Measurements from ENCODE around the gene ZDHHC3. TPM values are rescaled to one million over a fixed set of nuclear protein-coding genes. Genes with fewer than 3 reads are reported as not detected.
A peak's percentile ranks its signal among the peaks of the same experiment; 100 is the strongest.

Gene ZDHHC3
- total RNA-seq, 8 experiments from 2014 or later: 23.3 to 56.6 (median 40.1) TPM

- no peaks in the 10 kb centered on the region for H3K4me1 ChIP-seq (replicated peaks in 1 of 2)
These were observed 32.1 kb upstream of the ZDHHC3 start for GRCh38 chr3:45008117-45008516.

GRCh38 chr3:45007091-45007490, 31.1 kb upstream of the ZDHHC3 start:
- Histone ChIP-seq H3K27ac (no peak overlapping the region), H3K4me3 (no peak overlapping the region), H3K4me1 (replicated peaks in 1 of 2) (no peaks in the 10 kb centered on the region)
- WGBS, 10 experiments: 57 to 100% (median 98%) methylated on average over 1 to 7 of the region's 8 CpGs; no CpG with 5 or more reads in 1 of the 10 experiments
- ATAC-seq (replicated peaks in 6 of 8): no peak
- in situ Hi-C loops (cut with MboI; ENCODE audit: low pct_unique_long_range_greater_than_20kb in 2 of 9, low sequenced_read_pairs in 9 of 9, unreplicated experiment in 9 of 9): no loop called here

More at GRCh38 chr3:45008117-45008516, 32.1 kb upstream of the ZDHHC3 start:
- WGBS, 10 experiments: 100% methylated on average over 1 of the region's 1 CpG; no CpG with 5 or more reads in 6 of the 10 experiments
- H3K27ac ChIP-seq: no peak overlapping the region
- H3K4me3 ChIP-seq: no peak overlapping the region
- in situ Hi-C loops (cut with MboI; ENCODE audit: low pct_unique_long_range_greater_than_20kb in 2 of 9, low sequenced_read_pairs in 9 of 9, unreplicated experiment in 9 of 9): no loop called here
- no peak for ATAC-seq (replicated peaks in 6 of 8)

- in situ Hi-C loops (cut with MboI; ENCODE audit: low pct_unique_long_range_greater_than_20kb in 2 of 9, low sequenced_read_pairs in 9 of 9, unreplicated experiment in 9 of 9): no loop called here
- H3K27ac ChIP-seq: no peak overlapping the region
- 43 to 100% (median 100%) methylated on average over 1 to 2 of the region's 2 CpGs; no CpG with 5 or more reads in 6 of the 10 experiments for WGBS, 10 experiments
- peak in 2 of 8 experiments; percentile 68 to 75 for ATAC-seq (replicated peaks in 6 of 8)
- no peak overlapping the region for H3K4me3 ChIP-seq
- H3K4me1 ChIP-seq (replicated peaks in 1 of 2): peaks cover 0 to 2% of the 10 kb centered on the region in 2 donors
These were observed 27.9 kb upstream of the ZDHHC3 start for GRCh38 chr3:45003859-45004258.

GRCh38 chr3:45003406-45003805, 27.4 kb upstream of the ZDHHC3 start:
- ATAC-seq (replicated peaks in 6 of 8): no peak
- Histone ChIP-seq H3K4me1 (replicated peaks in 1 of 2) (peaks cover 0 to 4% of the 10 kb centered on the region in 2 donors), H3K27ac (no peak overlapping the region), H3K4me3 (no peak overlapping the region)
- in situ Hi-C loops (cut with MboI; ENCODE audit: low pct_unique_long_range_greater_than_20kb in 2 of 9, low sequenced_read_pairs in 9 of 9, unreplicated experiment in 9 of 9): no loop called here

- Histone ChIP-seq H3K4me3 (no peak overlapping the region), H3K4me1 (replicated peaks in 1 of 2) (peaks cover 0 to 4% of the 10 kb centered on the region in 2 donors), H3K27ac (no peak overlapping the region)
- in situ Hi-C loops (cut with MboI; ENCODE audit: low pct_unique_long_range_greater_than_20kb in 2 of 9, low sequenced_read_pairs in 9 of 9, unreplicated experiment in 9 of 9): no loop called here
- ATAC-seq (replicated peaks in 6 of 8): no peak
- WGBS, 10 experiments: 80 to 100% (median 100%) methylated on average over 1 to 3 of the region's 3 CpGs; no CpG with 5 or more reads in 2 of the 10 experiments
These were observed 26.7 kb upstream of the ZDHHC3 start for GRCh38 chr3:45002720-45003119.

- in situ Hi-C loops (cut with MboI; ENCODE audit: low pct_unique_long_range_greater_than_20kb in 2 of 9, low sequenced_read_pairs in 9 of 9, unreplicated experiment in 9 of 9): no loop called here
- 41 to 100% (median 93%) methylated on average over 1 to 2 of the region's 2 CpGs; no CpG with 5 or more reads in 1 of the 10 experiments for WGBS, 10 experiments
- ATAC-seq (replicated peaks in 6 of 8): no peak
- Histone ChIP-seq H3K4me1 (replicated peaks in 1 of 2) (peaks cover 0 to 4% of the 10 kb centered on the region in 2 donors), H3K27ac (no peak overlapping the region), H3K4me3 (no peak overlapping the region)
These were observed 26.2 kb upstream of the ZDHHC3 start for GRCh38 chr3:45002139-45002660.

- Histone ChIP-seq H3K27ac (no peak overlapping the region), H3K4me1 (replicated peaks in 1 of 2) (peaks cover 0 to 4% of the 10 kb centered on the region in 2 donors), H3K4me3 (no peak overlapping the region)
- WGBS, 10 experiments: 93 to 100% (median 97%) methylated on average over 1 to 3 of the region's 3 CpGs; no CpG with 5 or more reads in 1 of the 10 experiments
- ATAC-seq (replicated peaks in 6 of 8): no peak
- in situ Hi-C loops (cut with MboI; ENCODE audit: low pct_unique_long_range_greater_than_20kb in 2 of 9, low sequenced_read_pairs in 9 of 9, unreplicated experiment in 9 of 9): no loop called here
These were observed 25.8 kb upstream of the ZDHHC3 start for GRCh38 chr3:45001738-45002137.

GRCh38 chr3:45000823-45001222, 24.8 kb upstream of the ZDHHC3 start:
- Histone ChIP-seq H3K27ac (no peak overlapping the region), H3K4me3 (no peak overlapping the region), H3K4me1 (replicated peaks in 1 of 2) (peaks cover 0 to 5% of the 10 kb centered on the region in 2 donors)
- in situ Hi-C loops (cut with MboI; ENCODE audit: low pct_unique_long_range_greater_than_20kb in 2 of 9, low sequenced_read_pairs in 9 of 9, unreplicated experiment in 9 of 9): no loop called here
- 96 to 100% (median 100%) methylated on average over 1 to 4 of the region's 4 CpGs; no CpG with 5 or more reads in 4 of the 10 experiments for WGBS, 10 experiments
- no peak for ATAC-seq (replicated peaks in 6 of 8)

GRCh38 chr3:44999782-45000181, 23.8 kb upstream of the ZDHHC3 start:
- no peak overlapping the region for H3K27ac ChIP-seq
- ATAC-seq (replicated peaks in 6 of 8): no peak
- no peak overlapping the region for H3K4me3 ChIP-seq
- H3K4me1 ChIP-seq (replicated peaks in 1 of 2): peaks cover 0 to 14% of the 10 kb centered on the region in 2 donors
- in situ Hi-C loops (cut with MboI; ENCODE audit: low pct_unique_long_range_greater_than_20kb in 2 of 9, low sequenced_read_pairs in 9 of 9, unreplicated experiment in 9 of 9): no loop called here
- WGBS, 10 experiments: 50 to 100% (median 100%) methylated on average over 1 to 2 of the region's 2 CpGs; no CpG with 5 or more reads in 3 of the 10 experiments

- in situ Hi-C loops (cut with MboI; ENCODE audit: low pct_unique_long_range_greater_than_20kb in 2 of 9, low sequenced_read_pairs in 9 of 9, unreplicated experiment in 9 of 9): no loop called here
- Histone ChIP-seq H3K27ac (no peak overlapping the region), H3K4me3 (no peak overlapping the region), H3K4me1 (replicated peaks in 1 of 2) (peaks cover 0 to 27% of the 10 kb centered on the region in 2 donors)
- 71 to 88% (median 79%) methylated on average over 1 to 3 of the region's 3 CpGs; no CpG with 5 or more reads in 5 of the 10 experiments for WGBS, 10 experiments
- ATAC-seq (replicated peaks in 6 of 8): no peak
These were observed 20.6 kb upstream of the ZDHHC3 start for GRCh38 chr3:44996556-44996969.

- H3K27ac ChIP-seq: no peak overlapping the region
- peak in 3 of 8 experiments; percentile 57 to 80 (median 58) for ATAC-seq (replicated peaks in 6 of 8)
- H3K4me3 ChIP-seq: no peak overlapping the region
- in situ Hi-C loops (cut with MboI; ENCODE audit: low pct_unique_long_range_greater_than_20kb in 2 of 9, low sequenced_read_pairs in 9 of 9, unreplicated experiment in 9 of 9): no loop called here
- 20 to 97% (median 75%) methylated on average over 1 to 6 of the region's 8 CpGs; no CpG with 5 or more reads in 2 of the 10 experiments for WGBS, 10 experiments
- peaks cover 0 to 27% of the 10 kb centered on the region in 2 donors for H3K4me1 ChIP-seq (replicated peaks in 1 of 2)
These were observed 19.3 kb upstream of the ZDHHC3 start for GRCh38 chr3:44995142-44995770.

- peak; percentile 27 to 84 (median 48) for ATAC-seq (replicated peaks in 6 of 8)
- Histone ChIP-seq H3K4me3 (no peak overlapping the region), H3K4me1 (replicated peaks in 1 of 2) (peaks cover 0 to 23% of the 10 kb centered on the region in 2 donors), H3K27ac (no peak overlapping the region)
- in situ Hi-C loops (cut with MboI; ENCODE audit: low pct_unique_long_range_greater_than_20kb in 2 of 9, low sequenced_read_pairs in 9 of 9, unreplicated experiment in 9 of 9): no loop called here
These were observed 17.7 kb upstream of the ZDHHC3 start for GRCh38 chr3:44993471-44994205.

Measured in motor neuron (in vitro differentiated cells).